H1 (cell line): ENCODE data around the gene GBP7. TPM values are rescaled to one million over a fixed set of nuclear protein-coding genes. Genes with fewer than 3 reads are reported as not detected.

ENCODE experiments used
- CTCF ChIA-PET: fragments of 300-600 bp; sonication (Branson Sonifier 250); formaldehyde crosslinking; loops from one replicate; lab custom pipeline; 2021; ENCODE audit not compliant: partially characterized antibody; lab: Charles Lee
- POLR2A ChIA-PET: fragments of 300-600 bp; sonication (Branson Sonifier 250); formaldehyde crosslinking; loops from one replicate; lab custom pipeline; 2021; ENCODE audit warnings: inconsistent platforms; ENCODE audit not compliant: partially characterized antibody; lab: Charles Lee
- DNase-seq, 2 experiments: peaks; one replicate each; pipeline versions ENCODE4 v3.0.0 to v3.0.0-alpha.2; 2010 to 2022; ENCODE audit warnings: low spot score in 2 of 2, low read depth in 1 of 2, mixed read lengths in 1 of 2
- FAIRE-seq: peaks from 2 replicates; lab custom pipeline; 2011; peaks lifted over from hg19 to GRCh38; lab: Jason Lieb, UNC
- H2AFZ ChIP-seq: 2 replicates; pipeline ENCODE4 v1.8.1; 2012; ENCODE audit warnings: low read length, inconsistent platforms
- H2AK5ac ChIP-seq: 2 replicates; pipeline ENCODE4 v1.6.1; 2013; ENCODE audit warnings: low read depth, low read length
- H2BK120ac ChIP-seq: replicated peaks from 2 replicates; pipeline ENCODE3; 2013; ENCODE audit warnings: low read depth, low read length, inconsistent platforms
- H2BK12ac ChIP-seq: 2 replicates; pipeline ENCODE4 v1.6.1; 2013; ENCODE audit warnings: low read depth, low read length
- H2BK15ac ChIP-seq: 2 replicates; pipeline ENCODE4 v1.6.1; 2013; ENCODE audit warnings: low read length
- H2BK20ac ChIP-seq: 2 replicates; pipeline ENCODE4 v1.6.1; 2013; ENCODE audit warnings: low read length
- H2BK5ac ChIP-seq: 2 replicates; pipeline ENCODE4 v1.6.1; 2013; ENCODE audit warnings: low read depth, low read length
- H3K14ac ChIP-seq: 2 replicates; pipeline ENCODE4 v1.6.1; 2013; ENCODE audit warnings: inconsistent platforms; ENCODE audit not compliant: insufficient read length
- H3K18ac ChIP-seq: 2 replicates; pipeline ENCODE4 v1.6.1; 2013; ENCODE audit warnings: low read length; ENCODE audit errors: extremely low read depth
- H3K23ac ChIP-seq: 2 replicates; pipeline ENCODE4 v1.6.1; 2013; ENCODE audit warnings: inconsistent platforms; ENCODE audit not compliant: insufficient read length
- H3K23me2 ChIP-seq: 2 replicates; pipeline ENCODE4 v1.6.1; 2013; ENCODE audit warnings: low read depth, low read length
- H3K27ac ChIP-seq: 2 replicates; pipeline ENCODE4 v1.6.1; 2011; ENCODE audit warnings: low read depth, low read length, inconsistent platforms
- H3K27me3 ChIP-seq, 4 experiments: replicated peaks in 1 of 4; 1 replicate in 1 of 4; 2 replicates in 3 of 4; pipeline versions ENCODE4 v1.6.1 to v1.8.1; 2011 to 2013; ENCODE audit warnings: low read length in 3 of 4, mild to moderate bottlenecking in 3 of 4, inconsistent platforms in 2 of 4, mixed read lengths in 2 of 4, moderate library complexity in 1 of 4; ENCODE audit not compliant: control insufficient read depth in 3 of 4, insufficient read depth in 3 of 4; ENCODE audit errors: extremely low read depth in 1 of 4
- H3K36me3 ChIP-seq, 4 experiments: 2 replicates each; pipeline versions ENCODE4 v1.6.1 to v1.8.1; 2011 to 2013; ENCODE audit warnings: mild to moderate bottlenecking in 4 of 4, low read length in 3 of 4, moderate library complexity in 2 of 4, control low read depth in 1 of 4, inconsistent platforms in 1 of 4; ENCODE audit not compliant: insufficient read depth in 4 of 4, control insufficient read depth in 2 of 4
- H3K4ac ChIP-seq: replicated peaks from 2 replicates; pipeline ENCODE3; 2013; ENCODE audit warnings: low read length, low read depth, mixed read lengths, inconsistent platforms; ENCODE audit not compliant: insufficient read length
- H3K4me1 ChIP-seq, 4 experiments: replicated peaks in 1 of 4; 1 replicate in 1 of 4; 2 replicates in 3 of 4; pipeline versions ENCODE4 v1.6.1 to v1.8.1; 2011 to 2013; ENCODE audit warnings: low read length in 3 of 4, inconsistent platforms in 2 of 4, mixed read lengths in 1 of 4; ENCODE audit not compliant: insufficient read depth in 4 of 4, control insufficient read depth in 3 of 4
- H3K4me2 ChIP-seq, 2 experiments: 2 replicates each; pipeline versions ENCODE4 v1.6.1 to v1.8.1; 2011 to 2013; ENCODE audit warnings: low read depth in 2 of 2, low read length in 2 of 2, control low read depth in 1 of 2, inconsistent platforms in 1 of 2, mild to moderate bottlenecking in 1 of 2; ENCODE audit not compliant: insufficient read depth in 1 of 2
- H3K4me3 ChIP-seq, 4 experiments: fragments of 200-600, 300-600 bp in 1 of 4; sonication (generic), shearing (Covaris generic), sonication (Bioruptor Twin) in 1 of 4; 2 replicates each; pipeline versions ENCODE4 v1.5.1 to v1.8.1; 2011 to 2016; ENCODE audit warnings: low read length in 4 of 4, low read depth in 3 of 4, control low read depth in 2 of 4, inconsistent platforms in 2 of 4, mild to moderate bottlenecking in 2 of 4, mixed read lengths in 1 of 4, moderate library complexity in 1 of 4; ENCODE audit not compliant: insufficient read depth in 2 of 4; ENCODE audit errors: extremely low read depth in 1 of 4
- H3K56ac ChIP-seq: replicated peaks from 2 replicates; pipeline ENCODE3; 2013; ENCODE audit warnings: low read depth, mild to moderate bottlenecking, mixed read lengths, low read length, inconsistent platforms; ENCODE audit not compliant: insufficient read length
- H3K79me1 ChIP-seq: 2 replicates; pipeline ENCODE4 v1.6.1; 2013; ENCODE audit warnings: low read depth, low read length, control low read depth
- H3K79me2 ChIP-seq, 2 experiments: 2 replicates each; pipeline versions ENCODE4 v1.6.1 to v1.8.1; 2012 to 2013; ENCODE audit warnings: low read length in 2 of 2, mild to moderate bottlenecking in 2 of 2, inconsistent platforms in 1 of 2; ENCODE audit not compliant: insufficient read depth in 2 of 2, control insufficient read depth in 1 of 2
- H3K9ac ChIP-seq, 4 experiments: replicated peaks in 1 of 4; 1 replicate in 1 of 4; 2 replicates in 3 of 4; pipeline versions ENCODE4 v1.6.1 to v1.8.1; 2011 to 2013; ENCODE audit warnings: low read depth in 3 of 4, low read length in 3 of 4, control low read depth in 2 of 4, mild to moderate bottlenecking in 2 of 4, moderate library complexity in 2 of 4, inconsistent platforms in 1 of 4; ENCODE audit errors: extremely low read depth in 1 of 4
- H3K9me3 ChIP-seq, 2 experiments: 2 replicates each; pipeline versions ENCODE4 v1.6.1 to v1.8.1; 2012 to 2013; ENCODE audit warnings: mild to moderate bottlenecking in 2 of 2, moderate library complexity in 2 of 2, control low read depth in 1 of 2, inconsistent platforms in 1 of 2, low read depth in 1 of 2, low read length in 1 of 2, mixed read lengths in 1 of 2; ENCODE audit not compliant: insufficient read depth in 2 of 2
- H4K20me1 ChIP-seq, 2 experiments: replicated peaks in 1 of 2; 2 replicates each; pipeline versions ENCODE3 to v1.8.1; 2011 to 2013; ENCODE audit warnings: inconsistent platforms in 2 of 2, low read length in 2 of 2, mild to moderate bottlenecking in 1 of 2; ENCODE audit not compliant: insufficient read depth in 2 of 2, control insufficient read depth in 1 of 2
- H4K5ac ChIP-seq: 2 replicates; pipeline ENCODE4 v1.6.1; 2013; ENCODE audit warnings: low read length, low read depth, mixed read lengths, inconsistent platforms; ENCODE audit not compliant: insufficient read length
- H4K8ac ChIP-seq: 2 replicates; pipeline ENCODE4 v1.8.0; 2013; ENCODE audit warnings: mild to moderate bottlenecking, moderate library complexity, low read length, inconsistent platforms; ENCODE audit not compliant: insufficient read depth; ENCODE audit errors: extremely low read depth
- H4K91ac ChIP-seq: replicated peaks from 2 replicates; pipeline ENCODE3; 2013; ENCODE audit warnings: low read length, mixed read lengths, inconsistent platforms; ENCODE audit not compliant: insufficient read length
- BACH1 ChIP-seq: IDR thresholded peaks from 2 replicates; pipeline ENCODE4 v1.6.1; 2012; ENCODE audit warnings: low read length, improper control_type of control experiment
- BRCA1 ChIP-seq: IDR thresholded peaks from 2 replicates; pipeline ENCODE4 v1.6.1; 2012; ENCODE audit warnings: low read depth, low read length, improper control_type of control experiment
- CBX5 ChIP-seq: fragments of 300-800, 300-1000 bp; sonication (generic); IDR thresholded peaks from 2 replicates; pipeline ENCODE4 v1.7.1; 2016; ENCODE audit warnings: antibody characterized with exemption, low read length, low read depth
- CBX8 ChIP-seq: fragments of 300-800, 300-1000 bp; sonication (generic); IDR thresholded peaks from 2 replicates; pipeline ENCODE4 v1.7.1; 2016; ENCODE audit warnings: low read depth, low read length, borderline replicate concordance
- CEBPB ChIP-seq: IDR thresholded peaks from 2 replicates; pipeline ENCODE4 v1.6.1; 2012; ENCODE audit warnings: low read depth, low read length
- CHD1 ChIP-seq: IDR thresholded peaks from 2 replicates; pipeline ENCODE4 v1.6.1; 2012; ENCODE audit warnings: low read depth, low read length, improper control_type of control experiment
- GTF2F1 ChIP-seq: IDR thresholded peaks from 2 replicates; pipeline ENCODE4 v1.6.1; 2012; ENCODE audit warnings: low read depth, low read length, improper control_type of control experiment, borderline replicate concordance
- HDAC6 ChIP-seq: IDR thresholded peaks from one replicate; pipeline ENCODE4 v1.7.1; 2012; ENCODE audit warnings: low read depth, mild to moderate bottlenecking, inconsistent platforms, low read length, moderate library complexity
- KDM5A ChIP-seq: fragments of 200-600 bp; IDR thresholded peaks from 2 replicates; pipeline ENCODE4 v1.7.1; 2012; ENCODE audit warnings: mild to moderate bottlenecking, low read length, inconsistent platforms, mixed read lengths
- PHF8 ChIP-seq: fragments of 200-600 bp; sonication (generic); conservative IDR thresholded peaks from 2 replicates; pipeline ENCODE4 v1.7.1; 2012; ENCODE audit warnings: low read depth, mild to moderate bottlenecking, inconsistent platforms, low read length, moderate library complexity
- POLR2A ChIP-seq, 2 experiments: IDR thresholded peaks; 1 replicate in 1 of 2; 2 replicates in 1 of 2; pipeline ENCODE4 v1.6.1; 2011; ENCODE audit warnings: low read depth in 2 of 2, low read length in 2 of 2, mild to moderate bottlenecking in 2 of 2; ENCODE audit errors: control extremely low read depth in 1 of 2
- RXRA ChIP-seq: IDR thresholded peaks from 2 replicates; pipeline ENCODE4 v1.6.1; 2011; ENCODE audit warnings: low read depth, mild to moderate bottlenecking, low read length, moderate library complexity; ENCODE audit not compliant: insufficient read depth
- TAF7 ChIP-seq: optimal IDR thresholded peaks from 2 replicates; pipeline ENCODE3; 2011; ENCODE audit warnings: low read depth, mild to moderate bottlenecking, inconsistent platforms, low read length, moderate library complexity, borderline replicate concordance
- ZNF274 ChIP-seq: IDR thresholded peaks from 2 replicates; pipeline ENCODE4 v1.7.0; 2012; ENCODE audit warnings: low read length, borderline replicate concordance; ENCODE audit errors: extremely low read depth
- WGBS, 2 experiments: shearing (Covaris generic) in 1 of 2; methylation state at CpG; one replicate each; pipeline versions ENCODE4 v1.1.6 to v1.1.7; 2013 to 2015; ENCODE audit warnings: low lambda C conversion rate in 2 of 2, mixed read lengths in 2 of 2, inconsistent platforms in 1 of 2, low coverage in 1 of 2, missing lambda C conversion rate in 1 of 2; ENCODE audit not compliant: insufficient replicate concordance in 2 of 2, insufficient coverage in 1 of 2, insufficient read length in 1 of 2; ENCODE audit errors: extremely low coverage in 1 of 2, missing lambda C conversion rate in 1 of 2; 5-methylcytosine and 5-hydroxymethylcytosine counted together
- polyA plus RNA-seq, 7 experiments: library from polyadenylated mRNA; depleted of rRNA in 3 of 7; stranded (reverse) in 5 of 7; unstranded in 2 of 7; fragments of >200 nt in 5 of 7; fragments of 200-250 nt in 2 of 7; gene quantifications; 1 replicate in 5 of 7; 2 replicates in 1 of 7; 4 replicates in 1 of 7; pipeline versions ENCODE4 v1.2.1 to v1.2.3, GENCODE V29; 2011 to 2013; ENCODE audit warnings: missing spikeins in 2 of 7, mixed read lengths in 2 of 7
- total RNA-seq: library from RNA; stranded (reverse); fragmentation: NEBNext Ultra II Directional; extraction: Animal tissue kit (Norgen Biotek cat#: 25700); gene quantifications from 2 replicates; pipeline ENCODE4 v1.2.1, GENCODE V29; 2021
- TF ChIP-seq, protein P1 (sequence below): IDR thresholded peaks from 2 replicates; pipeline ENCODE4 v1.6.1; 2011; ENCODE audit warnings: low read length, improper control_type of control experiment

Gene GBP7
- total and polyA plus RNA-seq, 2 of the 8 experiments (the other 6 are each of a cell fraction or from before 2014, with no cell fraction given): not detected

DNA sequence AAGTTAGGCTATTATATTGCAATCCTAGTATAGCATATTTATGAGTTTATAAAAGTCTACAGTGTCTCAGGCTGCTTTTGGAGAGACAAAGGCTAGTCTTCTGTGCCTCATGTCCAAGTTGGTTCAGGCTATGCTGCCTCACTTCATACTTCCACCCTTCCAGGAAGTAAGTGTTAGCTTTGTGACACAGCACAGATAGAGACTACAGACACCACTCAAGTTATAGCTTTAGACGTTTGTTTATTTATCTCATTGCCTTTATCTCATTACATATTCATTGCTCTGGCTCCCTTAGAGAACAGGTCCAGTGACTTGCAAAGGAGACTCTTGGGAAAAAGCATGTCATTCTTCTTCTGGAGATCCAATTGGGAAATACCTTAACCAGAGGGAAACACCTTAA, 45.5 kb upstream of the GBP7 start:
- H4K91ac ChIP-seq: no peak overlapping the region
- FAIRE-seq (no peak), DNase-seq (no peak)
- ChIA-PET POLR2A (no interaction called here), CTCF (no interaction called here)
- no peaks in the 10 kb centered on the region for H3K36me3 ChIP-seq
- H4K20me1 ChIP-seq: no peaks in the 10 kb centered on the region
- no peak overlapping the region for H2AFZ ChIP-seq
- H2BK20ac ChIP-seq: no peak overlapping the region
- H4K8ac ChIP-seq: no peak overlapping the region
- H3K23me2 ChIP-seq: no peaks in the 10 kb centered on the region
- no peak overlapping the region for H3K14ac ChIP-seq
- no peak overlapping the region for H3K18ac ChIP-seq
- no peak overlapping the region for H2AK5ac ChIP-seq
- H3K79me1 ChIP-seq: no peaks in the 10 kb centered on the region
- no peak overlapping the region for H3K4me3 ChIP-seq
- H3K79me2 ChIP-seq: no peaks in the 10 kb centered on the region
- no peak overlapping the region for H2BK12ac ChIP-seq
- no peak overlapping the region for H3K56ac ChIP-seq
- no peak overlapping the region for H2BK15ac ChIP-seq
- peaks cover 12% of the 10 kb centered on the region in 2 experiments; a peak in 2 of 4 replicates for H3K9me3 ChIP-seq
- 77% methylated on average over 1 of the region's 1 CpG; no CpG with 5 or more reads in 1 of the 2 experiments for WGBS, 2 experiments
- no peak overlapping the region for H3K4me2 ChIP-seq
- no peak overlapping the region for H3K9ac ChIP-seq
- H2BK120ac ChIP-seq: no peak overlapping the region
- H3K27ac ChIP-seq: no peak overlapping the region
- H3K23ac ChIP-seq: no peak overlapping the region
- H4K5ac ChIP-seq: no peak overlapping the region
- no peaks in the 10 kb centered on the region for H3K27me3 ChIP-seq
- H3K4me1 ChIP-seq: no peaks in the 10 kb centered on the region
- H3K4ac ChIP-seq: no peak overlapping the region
- H2BK5ac ChIP-seq: no peak overlapping the region
- TF ChIP-seq GTF2F1 (no peak), CBX5 (no peak), CHD1 (no peak), BACH1 (no peak), BRCA1 (no peak), TAF7 (no peak), RXRA (no peak), CEBPB (no peak), ZNF274 (no peak), POLR2A (IDR thresholded peaks at IDR 0.05; ENCODE audit: control extremely low read depth in 1 of 2, low read depth in 2 of 2, low read length in 2 of 2) (no peak), KDM5A (no peak), PHF8 (no peak), CBX8 (no peak), HDAC6 (no peak)
- TF ChIP-seq, protein P1, sequence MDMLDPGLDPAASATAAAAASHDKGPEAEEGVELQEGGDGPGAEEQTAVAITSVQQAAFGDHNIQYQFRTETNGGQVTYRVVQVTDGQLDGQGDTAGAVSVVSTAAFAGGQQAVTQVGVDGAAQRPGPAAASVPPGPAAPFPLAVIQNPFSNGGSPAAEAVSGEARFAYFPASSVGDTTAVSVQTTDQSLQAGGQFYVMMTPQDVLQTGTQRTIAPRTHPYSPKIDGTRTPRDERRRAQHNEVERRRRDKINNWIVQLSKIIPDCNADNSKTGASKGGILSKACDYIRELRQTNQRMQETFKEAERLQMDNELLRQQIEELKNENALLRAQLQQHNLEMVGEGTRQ: no peak
